Activated T-cell treated with anti-CD3 and anti-CD28 coated beads, Interleukin-2, amount 50 U/mL, for 4 hours (primary cell): ENCODE data around the gene STPG3. TPM values are rescaled to one million over a fixed set of nuclear protein-coding genes. Genes with fewer than 3 reads are reported as not detected.
"Not testable (repeated sequence)": the region's sequence is repeated elsewhere in the genome, so short reads cannot be mapped to it uniquely, and the experiment has no call there.

Experiments used
- ATAC-seq, 2 donors: fragments of 200-7000 bp; cut with Tn5 transposase; one replicate each; pipeline ENCODE4 v1.10.0; 2021
- DNase-seq: peaks from one replicate; pipeline ENCODE4 v3.0.0-alpha.2; 2020
- H3K27me3 Mint-ChIP-seq: one replicate; pipeline ENCODE4 v1.8.0; 2021; ENCODE audit warnings: low read depth, mixed read lengths
- H3K36me3 Mint-ChIP-seq: one replicate; pipeline ENCODE4 v1.8.0; 2022; ENCODE audit warnings: mixed read lengths; ENCODE audit not compliant: insufficient read depth
- H3K4me1 Mint-ChIP-seq: one replicate; pipeline ENCODE4 v1.8.0; 2021; ENCODE audit warnings: low read depth, mixed read lengths
- H3K4me3 Mint-ChIP-seq: one replicate; pipeline ENCODE4 v1.8.0; 2021; ENCODE audit warnings: mild to moderate bottlenecking, moderate library complexity, mixed read lengths
- H3K9me3 Mint-ChIP-seq: one replicate; pipeline ENCODE4 v1.8.0; 2021; ENCODE audit warnings: mixed read lengths
- total RNA-seq, 3 donors: library from RNA; stranded (reverse); gene quantifications; one replicate each; pipeline ENCODE4 v1.2.1, GENCODE V29; 2021

Gene STPG3
- total RNA-seq, 3 donors from 2014 or later = not detected

GRCh38 chr9:137255448-137256114, 4.5 kb downstream of the STPG3 start:
- peaks cover 12% of the 10 kb centered on the region for H3K4me1 Mint-ChIP-seq
- peak overlapping the region; percentile 89 for H3K4me3 Mint-ChIP-seq
- ATAC-seq = peak in 1 of 2 donors; percentile 49
- no peaks in the 10 kb centered on the region for H3K36me3 Mint-ChIP-seq
- H3K27me3 Mint-ChIP-seq = no peaks in the 10 kb centered on the region
- no peaks in the 10 kb centered on the region for H3K9me3 Mint-ChIP-seq
- DNase-seq = no peak

DNA sequence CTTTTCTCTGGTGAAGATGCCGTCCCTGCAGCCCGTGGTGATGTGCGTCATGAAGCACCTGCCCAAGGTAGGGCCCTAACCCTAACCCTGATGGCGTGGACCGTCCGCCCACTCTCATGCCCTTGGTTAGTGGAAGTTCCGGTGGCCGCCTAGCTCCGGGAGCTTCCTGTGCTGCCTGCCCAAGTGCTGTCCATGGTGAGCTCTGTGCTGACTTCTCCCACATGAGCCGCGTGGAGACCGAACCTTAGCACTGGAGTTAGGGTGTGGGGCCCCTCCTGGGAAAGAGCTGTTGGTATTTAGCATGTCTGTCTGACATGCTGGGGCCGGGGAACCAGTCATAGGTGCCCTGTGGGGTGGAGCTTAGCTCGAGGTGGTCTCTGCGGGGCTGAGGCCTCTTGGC, 5.3 kb downstream of the STPG3 start:
- Mint-ChIP-seq H3K9me3 (no peaks in the 10 kb centered on the region), H3K4me3 (peak overlapping the region; percentile 89)
- no peak for ATAC-seq

DNA sequence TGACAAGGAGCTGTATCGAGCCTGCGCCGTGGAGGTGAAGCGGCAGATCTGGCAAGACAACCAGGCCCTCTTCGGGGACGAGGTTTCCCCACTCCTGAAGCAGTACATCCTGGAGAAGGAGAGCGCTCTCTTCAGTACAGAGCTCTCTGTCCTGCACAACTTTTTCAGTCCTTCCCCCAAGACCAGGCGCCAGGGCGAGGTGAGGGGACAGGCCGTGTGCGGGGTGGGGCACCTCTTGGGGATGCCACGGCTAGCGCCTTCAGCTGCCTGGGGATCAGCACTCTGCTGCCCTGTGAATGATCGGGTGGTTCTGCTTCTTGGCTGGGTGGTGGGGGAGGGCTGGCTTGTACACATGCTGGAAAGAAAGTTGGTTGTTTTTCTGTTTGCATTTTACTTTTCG, 5.8 kb downstream of the STPG3 start:
- Mint-ChIP-seq H3K9me3 (no peaks in the 10 kb centered on the region), H3K4me3 (peak overlapping the region; percentile 89), H3K27me3 (no peaks in the 10 kb centered on the region), H3K36me3 (peaks cover 4% of the 10 kb centered on the region), H3K4me1 (peaks cover 14% of the 10 kb centered on the region)
- ATAC-seq (no peak), DNase-seq (no peak)

More for the DNA sequence above, 5.3 kb downstream of the STPG3 start:
- Mint-ChIP-seq H3K27me3 (no peaks in the 10 kb centered on the region), H3K4me1 (peaks cover 12% of the 10 kb centered on the region), H3K36me3 (no peaks in the 10 kb centered on the region)
- DNase-seq = no peak

DNA sequence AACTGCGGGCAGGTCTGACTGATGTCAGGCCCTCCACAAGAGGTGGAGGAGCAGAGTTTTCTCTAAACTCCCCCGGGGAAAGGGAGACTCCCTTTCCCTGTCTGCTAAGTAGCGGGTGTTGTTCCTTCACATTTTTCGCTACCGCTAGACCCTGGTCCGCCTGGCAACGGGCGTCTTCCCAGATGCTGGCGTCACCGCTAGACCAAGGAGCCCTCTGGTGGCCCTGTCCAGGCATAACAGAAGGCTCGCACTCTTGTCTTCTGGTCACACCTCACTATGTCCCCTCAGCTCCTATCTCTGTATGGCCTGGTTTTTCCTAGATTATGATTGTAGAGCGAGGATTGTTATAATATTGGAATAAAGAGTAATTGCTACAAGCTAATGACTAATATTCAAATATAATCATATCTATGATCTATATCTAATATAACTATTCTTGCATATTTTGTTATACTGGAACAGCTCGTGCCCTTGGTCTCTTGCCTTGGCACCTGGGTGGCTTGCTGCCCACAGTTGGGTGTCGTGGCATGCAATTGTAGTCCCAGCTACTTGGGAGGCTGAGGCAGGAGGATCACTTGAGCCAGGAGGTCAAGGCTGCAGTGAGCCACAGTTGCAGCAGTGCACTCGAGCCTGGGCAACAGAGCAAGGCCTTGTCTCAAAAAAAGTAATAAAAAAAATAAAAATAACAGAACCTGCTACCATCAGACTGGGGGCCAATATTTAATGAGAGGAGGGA, 11.3 kb downstream of the STPG3 start:
- DNase-seq, H3K9me3 Mint-ChIP-seq, H3K27me3 Mint-ChIP-seq, H3K36me3 Mint-ChIP-seq, H3K4me3 Mint-ChIP-seq, H3K4me1 Mint-ChIP-seq, ATAC-seq: not testable (repeated sequence)

DNA sequence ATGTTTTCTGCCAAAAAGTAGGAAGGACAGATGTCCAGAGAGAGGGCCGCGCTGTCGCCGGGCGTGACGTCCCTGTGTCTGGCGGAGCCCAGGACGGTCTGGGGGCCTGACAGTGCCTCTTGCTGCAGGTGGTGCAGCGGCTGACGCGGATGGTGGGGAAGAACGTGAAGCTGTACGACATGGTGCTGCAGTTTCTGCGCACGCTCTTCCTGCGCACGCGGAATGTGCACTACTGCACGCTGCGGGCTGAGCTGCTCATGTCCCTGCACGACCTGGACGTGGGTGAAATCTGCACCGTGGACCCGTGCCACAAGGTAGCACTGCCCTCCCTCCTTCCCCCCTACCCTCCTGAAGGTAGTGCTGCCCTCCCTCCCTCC, 11.8 kb downstream of the STPG3 start:
- no peak for DNase-seq

DNA sequence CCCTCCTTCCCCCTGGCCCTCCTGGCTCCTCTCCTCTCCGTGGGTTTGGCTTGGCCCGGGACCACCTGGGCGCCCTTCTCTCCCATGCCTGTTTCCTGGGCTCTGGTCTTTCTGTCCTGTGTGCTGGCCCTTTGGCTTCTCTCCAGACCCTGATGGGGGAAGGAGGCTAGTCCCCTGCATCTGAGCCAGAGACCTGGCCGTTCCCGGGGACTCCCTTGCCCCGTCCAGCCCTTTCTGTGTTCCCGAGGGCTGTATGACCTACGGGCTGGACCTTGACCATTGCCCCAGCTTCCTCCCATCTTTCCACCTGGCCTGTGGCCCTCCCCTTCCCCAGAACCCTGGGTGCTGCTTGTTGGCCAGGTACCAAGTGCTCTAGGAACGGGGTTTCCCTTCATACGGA, 12.4 kb downstream of the STPG3 start:
- Mint-ChIP-seq H3K4me1 (peaks cover 2% of the 10 kb centered on the region), H3K4me3 (no peak overlapping the region), H3K9me3 (no peaks in the 10 kb centered on the region), H3K27me3 (no peaks in the 10 kb centered on the region), H3K36me3 (peaks cover 6% of the 10 kb centered on the region)
- no peak for ATAC-seq
- no peak for DNase-seq

More for the DNA sequence above, 11.8 kb downstream of the STPG3 start:
- peaks cover 2% of the 10 kb centered on the region for H3K4me1 Mint-ChIP-seq
- no peak for ATAC-seq
- no peaks in the 10 kb centered on the region for H3K9me3 Mint-ChIP-seq
- peaks cover 6% of the 10 kb centered on the region for H3K36me3 Mint-ChIP-seq
- no peak overlapping the region for H3K4me3 Mint-ChIP-seq
- H3K27me3 Mint-ChIP-seq = no peaks in the 10 kb centered on the region

GRCh38 chr9:137264067-137264466, 13.0 kb downstream of the STPG3 start:
- Mint-ChIP-seq H3K27me3 (no peaks in the 10 kb centered on the region), H3K4me3 (no peak overlapping the region), H3K4me1 (peaks cover 2% of the 10 kb centered on the region), H3K36me3 (peaks cover 11% of the 10 kb centered on the region), H3K9me3 (no peaks in the 10 kb centered on the region)
- DNase-seq (no peak), ATAC-seq (no peak)

DNA sequence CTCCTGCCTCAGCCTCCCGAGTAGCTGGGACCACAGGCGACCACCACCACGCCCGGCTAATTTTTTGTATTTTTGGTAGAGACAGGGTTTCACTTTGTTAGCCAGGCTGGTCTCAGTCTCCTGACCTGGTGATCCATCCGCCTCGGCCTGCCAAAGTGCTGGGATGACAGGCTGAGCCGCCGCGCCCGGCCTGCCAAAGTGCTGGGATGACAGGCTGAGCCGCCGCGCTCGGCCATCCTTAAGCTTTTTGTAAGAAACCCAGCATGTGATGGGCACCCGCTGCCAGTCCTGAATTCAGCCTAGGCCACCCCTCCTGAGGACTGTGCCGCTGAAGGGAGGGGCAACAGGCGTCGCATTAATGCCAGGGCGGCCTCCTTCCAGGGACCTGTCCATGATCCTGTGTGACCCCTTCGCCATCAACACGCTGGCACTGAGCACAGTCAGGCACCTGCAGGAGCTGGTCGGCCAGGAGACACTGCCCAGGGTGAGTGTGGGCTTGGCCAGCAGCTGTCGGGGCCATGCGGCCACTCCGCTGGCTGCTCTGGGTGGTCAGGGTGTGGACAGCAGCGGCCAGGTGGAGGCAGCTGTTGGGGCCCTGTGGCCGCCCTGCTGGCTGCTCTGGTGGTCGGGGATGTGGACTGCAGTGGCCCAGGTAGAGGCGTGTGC, 14.5 kb downstream of the STPG3 start:
- H3K4me1 Mint-ChIP-seq = peaks cover 2% of the 10 kb centered on the region
- H3K36me3 Mint-ChIP-seq = peaks cover 19% of the 10 kb centered on the region

DNA sequence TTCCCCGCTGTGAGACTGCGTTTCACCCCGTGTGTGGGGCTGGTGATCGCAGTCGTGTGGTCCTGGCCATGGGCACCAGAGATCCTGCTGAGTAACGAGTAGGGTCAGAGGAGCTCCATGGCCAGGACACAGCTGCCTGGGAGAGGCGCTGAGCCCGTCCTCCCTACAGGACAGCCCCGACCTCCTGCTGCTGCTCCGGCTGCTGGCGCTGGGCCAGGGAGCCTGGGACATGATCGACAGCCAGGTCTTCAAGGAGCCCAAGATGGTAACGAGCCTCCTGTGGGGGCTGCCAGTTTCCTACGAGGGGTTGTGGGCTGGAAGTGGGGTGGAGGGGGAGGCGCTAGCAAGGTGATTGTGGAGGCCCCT, 15.1 kb downstream of the STPG3 start:
- ATAC-seq = no peak
- H3K9me3 Mint-ChIP-seq = no peaks in the 10 kb centered on the region

More for the DNA sequence above, 14.5 kb downstream of the STPG3 start:
- H3K9me3 Mint-ChIP-seq = no peaks in the 10 kb centered on the region
- DNase-seq = no peak
- no peak for ATAC-seq
- H3K27me3 Mint-ChIP-seq = no peaks in the 10 kb centered on the region
- no peak overlapping the region for H3K4me3 Mint-ChIP-seq

DNA sequence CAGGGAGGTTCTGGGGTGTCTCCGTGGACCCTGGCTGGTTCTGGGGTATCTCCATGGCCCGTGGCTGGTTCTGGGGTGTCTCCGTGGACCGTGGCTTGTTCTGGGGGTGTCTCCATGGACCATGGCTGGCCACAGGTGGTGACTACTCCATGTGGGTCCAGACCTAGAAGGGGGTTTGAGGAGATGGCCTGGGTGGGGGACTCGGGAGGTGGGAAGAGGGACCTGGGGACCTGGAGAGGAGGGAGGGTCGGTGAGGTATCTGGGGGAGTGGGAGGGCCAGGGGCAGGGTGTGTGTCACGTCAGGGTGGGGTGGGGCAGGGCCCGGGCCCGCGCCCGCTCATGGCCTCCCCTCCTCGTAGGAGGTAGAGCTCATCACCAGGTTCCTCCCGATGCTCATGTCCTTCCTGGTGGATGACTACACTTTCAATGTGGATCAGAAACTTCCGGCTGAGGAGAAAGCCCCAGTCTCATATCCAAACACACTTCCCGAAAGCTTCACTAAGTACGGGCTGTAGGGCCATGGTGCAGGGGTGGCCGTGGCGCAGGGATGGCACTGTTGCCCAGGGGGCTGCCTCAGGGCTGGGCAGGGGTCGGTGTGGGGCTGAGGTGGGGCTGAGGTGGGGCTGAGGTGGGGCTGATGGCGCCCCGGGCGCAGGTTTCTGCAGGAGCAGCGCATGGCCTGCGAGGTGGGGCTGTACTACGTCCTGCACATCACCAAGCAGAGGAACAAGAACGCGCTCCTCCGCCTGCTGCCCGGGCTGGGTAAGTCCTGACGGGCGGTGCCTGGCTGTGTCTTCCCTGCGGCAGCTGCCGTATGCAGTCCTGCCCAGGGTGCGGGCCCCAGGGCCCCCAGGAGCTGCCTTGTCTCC, 15.7 kb downstream of the STPG3 start:
- Mint-ChIP-seq H3K4me1 (peaks cover 8% of the 10 kb centered on the region), H3K4me3 (no peak overlapping the region), H3K36me3 (peaks cover 15% of the 10 kb centered on the region), H3K9me3 (no peaks in the 10 kb centered on the region), H3K27me3 (no peaks in the 10 kb centered on the region)
- ATAC-seq (no peak), DNase-seq (no peak)

More for the DNA sequence above, 15.1 kb downstream of the STPG3 start:
- DNase-seq = no peak
- peaks cover 19% of the 10 kb centered on the region for H3K36me3 Mint-ChIP-seq
- H3K4me3 Mint-ChIP-seq = no peak overlapping the region
- H3K4me1 Mint-ChIP-seq = peaks cover 5% of the 10 kb centered on the region
- H3K27me3 Mint-ChIP-seq = no peaks in the 10 kb centered on the region

DNA sequence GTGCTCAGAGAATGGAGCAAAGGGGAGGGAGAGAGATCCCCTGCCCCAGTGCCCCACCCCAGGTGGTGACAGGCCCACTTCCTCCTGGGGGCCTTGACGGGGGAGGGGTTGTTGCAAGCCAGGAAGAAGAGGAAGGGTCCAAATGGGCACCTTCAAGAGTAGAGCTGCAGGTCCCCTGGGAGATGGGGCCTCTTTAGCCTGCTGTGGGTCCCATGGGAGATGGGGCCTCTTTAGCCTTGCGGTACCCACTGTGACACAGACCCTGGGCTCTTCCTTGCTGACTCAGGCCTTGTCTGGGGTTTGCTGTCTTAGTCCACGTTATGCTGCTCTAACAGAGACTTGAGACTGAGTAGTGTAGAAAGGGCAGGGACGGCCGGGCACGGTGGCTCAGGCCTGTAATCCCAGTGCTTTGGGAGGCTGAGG, 16.9 kb downstream of the STPG3 start:
- no peak for ATAC-seq
- Mint-ChIP-seq H3K36me3 (peaks cover 15% of the 10 kb centered on the region), H3K27me3 (no peaks in the 10 kb centered on the region), H3K4me3 (no peak overlapping the region), H3K4me1 (peaks cover 7% of the 10 kb centered on the region), H3K9me3 (no peaks in the 10 kb centered on the region)
- DNase-seq = no peak

- DNase-seq (no peak), ATAC-seq (no peak)
- no peak overlapping the region for H3K4me3 Mint-ChIP-seq
- no peaks in the 10 kb centered on the region for H3K27me3 Mint-ChIP-seq
- H3K4me1 Mint-ChIP-seq = peaks cover 7% of the 10 kb centered on the region
- H3K9me3 Mint-ChIP-seq = no peaks in the 10 kb centered on the region
- H3K36me3 Mint-ChIP-seq = peaks cover 18% of the 10 kb centered on the region
Observed at GRCh38 chr9:137268538-137269201, 17.6 kb downstream of the STPG3 start.

DNA sequence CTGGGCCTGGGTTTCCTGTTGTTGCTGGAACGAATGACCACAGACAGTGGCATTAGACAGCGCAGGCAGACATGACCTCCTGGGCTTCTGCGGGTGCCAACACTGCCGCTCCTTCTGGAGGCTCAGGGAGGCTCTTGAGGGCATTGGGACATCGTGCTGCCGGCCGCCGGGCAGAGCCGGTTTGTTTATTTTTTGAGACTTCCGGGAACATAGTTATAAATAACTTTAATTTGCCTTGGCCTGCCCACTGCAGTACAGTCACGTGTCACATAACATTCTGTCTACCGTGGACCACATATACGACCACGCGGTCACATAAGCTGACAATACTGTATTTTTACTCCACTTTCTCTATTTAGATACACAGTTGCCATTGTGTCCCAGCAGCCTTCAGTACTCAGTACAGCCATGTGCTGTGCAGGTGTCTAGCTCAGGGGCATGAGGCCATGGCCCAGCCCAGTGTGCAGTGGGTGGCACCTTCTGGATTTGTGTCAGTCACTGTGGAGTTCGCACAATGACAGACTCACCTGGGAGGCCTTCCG, 18.2 kb downstream of the STPG3 start:
- Mint-ChIP-seq H3K9me3 (no peaks in the 10 kb centered on the region), H3K27me3 (no peaks in the 10 kb centered on the region), H3K4me3 (no peak overlapping the region), H3K36me3 (peaks cover 18% of the 10 kb centered on the region), H3K4me1 (peaks cover 7% of the 10 kb centered on the region)
- ATAC-seq (no peak), DNase-seq (no peak)
